CD4-positive, alpha-beta T cell treated with Interleukin-15 for 1 hour (primary cell): ENCODE measurements around the gene AMMECR1.
"Not testable (repeated sequence)": the region's sequence is repeated elsewhere in the genome, so short reads cannot be mapped to it uniquely, and the experiment has no call there.

ENCODE experiments used
- DNase-seq: peaks from one replicate; pipeline ENCODE4 v3.0.0-alpha.2; 2020

AMMECR1 gene

DNA sequence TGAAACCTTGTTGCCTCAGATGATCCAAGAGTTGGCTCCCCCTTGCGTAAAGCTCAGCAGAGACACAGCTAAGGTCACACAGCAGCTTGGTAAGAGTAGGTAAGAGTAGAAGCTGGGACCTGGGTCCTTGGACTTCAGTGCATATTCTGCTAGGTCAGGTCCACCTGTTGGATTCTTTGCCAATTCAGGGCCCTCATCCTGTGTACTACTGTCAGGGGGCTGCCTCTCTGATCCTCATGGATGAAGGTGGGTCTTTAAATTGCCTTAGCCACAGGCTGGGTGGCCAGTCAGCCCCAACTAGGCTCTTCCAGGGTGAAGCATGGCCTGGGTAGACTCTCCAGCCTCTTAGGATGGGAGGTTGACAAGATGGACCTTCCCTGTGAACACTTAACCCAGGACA, 155.8 kb downstream of the AMMECR1 start:
- no peak for DNase-seq

DNA sequence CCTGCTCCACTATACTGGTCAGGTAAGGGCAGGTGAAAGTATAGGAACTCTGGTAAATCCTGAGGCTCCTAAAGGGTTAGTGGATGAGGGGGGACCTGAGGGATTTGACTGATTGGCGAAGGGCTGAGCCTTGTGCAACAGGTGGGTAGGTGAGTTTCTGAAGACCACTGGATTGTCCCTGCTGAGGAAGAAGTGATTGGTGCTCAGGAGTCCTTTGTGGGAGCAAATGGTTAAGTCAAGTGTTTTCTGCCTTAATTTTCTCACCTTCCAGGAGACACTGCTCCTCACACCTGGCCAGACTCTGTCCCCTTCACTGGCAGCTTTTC, 156.6 kb downstream of the AMMECR1 start:
- DNase-seq: no peak

DNA sequence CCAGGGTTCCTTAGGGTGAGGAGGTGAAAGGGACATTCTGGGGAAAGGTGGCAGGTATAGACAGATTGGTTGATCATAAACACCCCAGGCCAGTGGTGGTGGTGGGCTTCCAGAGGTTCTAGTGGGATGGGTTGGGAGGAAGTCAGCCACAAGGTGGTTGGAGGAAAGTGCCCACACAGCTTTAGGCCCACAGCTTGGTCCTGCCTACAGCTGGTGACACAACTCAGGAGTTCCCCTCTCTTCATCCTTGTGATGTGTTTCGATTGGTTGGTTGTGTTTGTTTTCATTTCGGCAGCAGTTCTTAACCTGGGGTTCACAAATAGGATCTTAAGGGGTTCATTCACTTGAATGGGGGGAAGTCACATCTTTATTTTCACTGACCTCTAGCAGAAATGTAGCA, 158.0 kb downstream of the AMMECR1 start:
- DNase-seq: no peak

DNA sequence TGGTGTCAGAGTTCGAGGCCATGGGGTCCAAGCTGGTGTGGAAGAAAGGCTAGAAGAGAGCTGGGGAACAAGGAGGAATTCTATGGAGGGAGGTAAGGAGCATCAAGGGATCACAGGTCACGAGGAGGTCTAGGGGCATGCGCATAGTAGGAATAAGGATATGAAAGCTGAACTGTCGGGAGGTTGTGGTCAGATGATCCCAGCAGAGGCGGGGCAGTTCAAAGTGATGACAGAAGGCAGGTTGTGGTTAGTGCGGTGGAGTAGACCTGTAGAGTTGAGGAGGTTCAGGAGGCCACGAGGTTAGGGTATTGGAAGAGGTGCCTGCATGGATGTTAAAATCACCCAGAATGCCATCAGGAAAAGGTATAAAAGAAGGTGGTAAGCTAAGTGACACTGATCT, 158.7 kb downstream of the AMMECR1 start:
- DNase-seq: no peak

DNA sequence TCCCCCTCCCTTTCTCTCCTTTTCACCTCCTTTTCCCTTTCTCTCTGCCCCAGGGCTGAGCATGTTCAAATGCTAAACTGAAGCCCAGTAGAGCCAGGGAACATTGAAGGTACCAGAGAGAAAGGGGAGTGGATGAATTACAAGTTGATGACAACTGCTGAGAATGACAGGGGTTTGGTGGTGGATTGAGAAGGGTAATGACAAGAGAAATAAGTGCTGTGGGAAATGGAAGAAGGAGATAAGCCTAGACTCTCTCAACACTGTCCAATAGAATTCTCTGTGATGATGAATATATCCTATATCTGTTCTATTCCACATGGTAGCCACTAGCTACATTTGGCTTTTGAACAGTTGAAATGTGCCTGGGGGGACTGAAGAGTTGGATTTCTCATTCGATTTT, 160.4 kb downstream of the AMMECR1 start:
- no peak for DNase-seq

DNA sequence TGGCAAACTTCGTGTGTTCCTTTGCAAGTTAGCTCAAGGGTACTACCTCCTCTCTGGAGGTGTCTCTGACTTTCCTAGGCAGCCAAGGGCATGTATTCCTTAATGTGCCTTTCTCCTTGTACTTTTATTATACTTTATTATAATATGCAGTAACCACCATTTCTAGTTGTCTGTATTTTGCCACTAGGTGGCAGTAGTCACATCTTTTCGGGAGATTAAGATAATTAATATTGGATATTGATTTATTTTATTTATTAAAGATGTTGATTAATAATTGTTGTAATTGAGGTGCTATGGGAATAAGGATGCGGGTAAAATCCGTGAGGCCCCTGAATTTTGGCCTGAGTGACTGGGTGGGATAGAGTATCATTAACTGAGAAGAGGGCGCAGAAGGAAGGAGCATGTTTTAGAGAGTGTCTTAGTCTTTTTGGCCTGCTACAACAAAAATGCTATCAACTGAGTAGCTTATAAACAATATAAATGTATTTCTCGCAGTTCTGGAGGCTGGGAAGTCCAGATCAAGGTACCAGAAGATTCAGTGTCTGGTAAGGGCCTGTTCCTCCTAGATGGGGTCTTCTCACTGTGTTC, 161.6 kb downstream of the AMMECR1 start:
- no peak for DNase-seq

DNA sequence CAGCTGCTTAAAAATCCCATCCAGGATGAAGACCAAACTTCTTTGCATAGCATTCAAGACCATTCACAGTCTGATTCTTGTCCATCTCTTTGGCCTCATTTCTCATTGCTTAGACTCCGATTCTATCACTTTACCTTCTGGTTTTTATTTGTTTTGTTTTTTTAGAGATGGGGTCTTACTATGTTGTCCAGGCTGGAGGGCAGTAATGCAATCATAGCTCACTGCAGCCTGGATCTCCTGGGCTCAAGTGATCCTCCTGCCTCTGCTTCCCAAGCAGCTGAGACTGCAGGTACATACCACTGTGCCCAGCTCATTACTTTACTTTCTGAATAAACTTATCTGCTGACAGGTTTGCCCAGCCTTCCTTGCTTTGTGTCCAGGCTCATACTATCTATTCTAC, 162.1 kb downstream of the AMMECR1 start:
- no peak for DNase-seq

DNA sequence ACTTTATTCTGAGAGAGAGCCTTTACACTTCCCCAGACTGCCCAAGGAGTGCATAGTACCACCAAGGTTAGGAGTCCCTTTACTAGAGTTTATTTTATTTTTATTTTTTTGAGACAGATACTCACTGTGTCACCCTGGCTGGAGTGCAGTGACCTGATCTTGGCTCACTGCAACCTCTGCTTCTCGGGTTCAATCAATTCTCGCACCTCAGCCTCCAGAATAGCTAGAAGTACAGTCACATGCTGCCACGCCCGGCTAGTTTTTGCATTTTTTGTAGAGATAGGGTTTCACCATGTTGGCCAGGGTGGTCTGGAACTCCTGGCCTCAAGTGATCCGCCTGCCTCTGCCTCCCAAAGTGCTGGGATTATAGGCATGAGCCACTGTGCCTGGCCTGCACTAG, 163.6 kb downstream of the AMMECR1 start:
- not testable (repeated sequence) for DNase-seq

DNA sequence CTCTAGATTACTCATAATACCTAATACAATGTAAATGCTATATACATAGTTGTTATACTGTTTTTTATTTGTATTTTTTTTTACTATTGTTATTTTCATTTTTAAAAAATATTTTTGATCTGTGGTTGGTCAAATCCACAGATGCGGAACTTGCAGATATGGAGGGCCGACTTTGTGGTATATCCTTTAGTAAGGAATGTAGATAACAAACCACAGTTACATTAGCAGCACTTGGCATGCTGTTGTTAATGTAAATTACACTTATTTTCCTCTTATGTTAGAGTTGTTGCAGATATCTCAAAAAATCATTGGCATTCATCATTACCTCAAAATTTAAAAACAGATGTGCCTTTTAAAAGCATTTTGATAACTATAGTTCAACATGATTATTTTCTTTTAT, 164.0 kb downstream of the AMMECR1 start:
- no peak for DNase-seq

DNA sequence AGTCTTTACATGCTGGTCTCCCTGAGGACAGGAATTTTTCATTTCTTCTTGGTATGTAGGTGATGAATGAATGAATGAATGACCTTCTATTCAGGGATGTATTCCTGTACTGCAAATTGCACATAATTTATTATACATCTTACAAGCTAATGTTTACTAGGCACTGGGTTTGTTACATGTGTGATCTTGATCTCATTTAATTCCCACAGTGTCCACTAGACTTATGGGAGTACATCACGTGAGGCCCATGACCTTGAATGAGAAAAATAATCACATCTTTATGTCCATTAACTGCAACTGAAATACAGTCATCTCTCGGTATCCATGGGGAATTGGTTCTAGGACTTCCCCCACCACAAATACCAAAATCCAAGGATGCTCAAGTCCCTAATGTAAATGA, 164.6 kb downstream of the AMMECR1 start:
- DNase-seq: no peak

DNA sequence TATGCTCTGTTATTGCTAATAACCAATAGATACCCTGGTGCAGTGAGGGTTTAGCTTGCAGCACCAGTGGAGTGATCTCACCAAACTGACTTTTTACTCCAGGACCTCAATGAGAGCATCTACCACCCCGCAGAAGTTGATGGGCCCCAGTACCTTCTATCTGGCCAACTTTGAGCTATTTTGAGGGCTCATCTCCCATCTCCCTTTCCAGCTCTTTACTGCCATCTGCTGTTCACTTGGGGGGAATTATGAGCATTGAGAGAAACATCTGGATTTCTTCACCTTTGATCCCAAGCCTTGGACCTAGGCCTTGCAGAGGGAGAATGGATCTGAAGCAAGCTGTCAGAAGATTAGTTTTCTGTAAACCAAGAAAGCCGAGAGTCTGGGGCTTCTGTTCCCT, 171.4 kb downstream of the AMMECR1 start:
- no peak for DNase-seq

DNA sequence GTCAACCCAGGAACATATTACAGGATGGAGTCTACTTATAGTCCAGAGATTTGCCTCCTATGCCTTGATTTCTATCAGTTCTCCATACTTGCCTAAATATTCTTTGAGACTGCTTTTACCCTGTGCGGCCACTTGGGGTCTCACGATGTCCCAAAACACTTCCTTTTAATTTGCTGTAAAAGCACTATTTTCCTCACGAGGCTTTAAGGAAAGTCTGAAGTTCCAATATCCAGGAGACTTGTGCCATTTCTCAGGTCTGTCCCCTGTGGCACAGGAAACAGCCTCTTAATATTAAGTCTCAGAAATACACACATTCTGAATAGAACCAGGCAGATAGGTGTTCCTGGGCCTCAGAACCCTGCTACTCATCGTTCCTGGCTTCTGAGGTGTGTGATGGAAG, 172.0 kb downstream of the AMMECR1 start:
- no peak for DNase-seq

DNA sequence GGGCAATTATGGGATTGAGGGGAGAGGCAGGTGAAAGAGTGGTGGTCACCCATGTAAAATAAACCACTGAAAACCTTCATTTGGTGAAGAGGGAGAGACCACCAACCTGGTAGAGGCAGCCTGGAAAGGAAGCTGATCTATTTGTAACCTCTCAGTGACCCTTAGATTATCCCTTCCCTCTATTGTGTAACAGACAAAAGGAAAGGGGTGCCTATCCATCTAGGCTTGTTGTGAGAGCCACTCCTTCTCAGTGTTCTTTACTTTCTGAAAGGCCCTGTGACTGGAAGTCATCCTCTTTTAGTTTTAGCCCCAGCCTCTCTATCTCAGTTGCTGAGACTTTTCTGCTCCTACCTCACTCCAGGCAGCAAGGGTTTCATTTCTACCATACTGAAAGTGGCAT, 172.6 kb downstream of the AMMECR1 start:
- DNase-seq: no peak
